HFFc6 (cell line): ENCODE data around the gene MAGI1. TPM values are rescaled to one million over a fixed set of nuclear protein-coding genes. Genes with fewer than 3 reads are reported as not detected.

Experiments
- DNase-seq: peaks from one replicate; pipeline ENCODE4 v3.0.0-alpha.2; 2018
- H3K27ac Mint-ChIP-seq: 2 replicates; pipeline ENCODE4 v1.8.0; 2020; ENCODE audit warnings: mild to moderate bottlenecking, mixed read lengths
- H3K27me3 Mint-ChIP-seq: 2 replicates; pipeline ENCODE4 v1.8.0; 2021; ENCODE audit warnings: mild to moderate bottlenecking, moderate library complexity, mixed read lengths; ENCODE audit not compliant: insufficient read depth
- H3K36me3 Mint-ChIP-seq: 2 replicates; pipeline ENCODE4 v1.8.0; 2021; ENCODE audit warnings: low read depth, mixed read lengths
- H3K4me1 Mint-ChIP-seq: 2 replicates; pipeline ENCODE4 v1.8.0; 2020; ENCODE audit warnings: low read depth, mixed read lengths
- H3K4me3 Mint-ChIP-seq: 2 replicates; pipeline ENCODE4 v1.8.0; 2020; ENCODE audit warnings: mild to moderate bottlenecking, moderate library complexity, mixed read lengths
- H3K9me3 Mint-ChIP-seq: 2 replicates; pipeline ENCODE4 v1.8.0; 2020; ENCODE audit warnings: mild to moderate bottlenecking, mixed read lengths
- total RNA-seq, 6 experiments: library from RNA; stranded (reverse); fragmentation: NEBNext Ultra II Directional; extraction: Animal tissue kit (Norgen Biotek cat#: 25700); gene quantifications; 2 replicates in 1 of 6; 3 replicates in 5 of 6; pipeline ENCODE4 v1.2.3, GENCODE V29; 2021
- TF ChIP-seq, protein P1 (sequence below): fragments of 200-600 bp; sonication (generic); IDR thresholded peaks from 2 replicates; pipeline ENCODE4 v1.5.0; 2021; ENCODE audit warnings: antibody characterized with exemption, mild to moderate bottlenecking

Gene MAGI1
- total RNA-seq, 6 experiments from 2014 or later, result 21.1 to 30.5 (median 22.4) TPM

GRCh38 chr3:65664446-65664845, 374.3 kb downstream of the MAGI1 start:
- no peak for DNase-seq
- H3K27ac Mint-ChIP-seq, result no peak overlapping the region
- no peaks in the 10 kb centered on the region for H3K9me3 Mint-ChIP-seq
- TF ChIP-seq, protein P1, sequence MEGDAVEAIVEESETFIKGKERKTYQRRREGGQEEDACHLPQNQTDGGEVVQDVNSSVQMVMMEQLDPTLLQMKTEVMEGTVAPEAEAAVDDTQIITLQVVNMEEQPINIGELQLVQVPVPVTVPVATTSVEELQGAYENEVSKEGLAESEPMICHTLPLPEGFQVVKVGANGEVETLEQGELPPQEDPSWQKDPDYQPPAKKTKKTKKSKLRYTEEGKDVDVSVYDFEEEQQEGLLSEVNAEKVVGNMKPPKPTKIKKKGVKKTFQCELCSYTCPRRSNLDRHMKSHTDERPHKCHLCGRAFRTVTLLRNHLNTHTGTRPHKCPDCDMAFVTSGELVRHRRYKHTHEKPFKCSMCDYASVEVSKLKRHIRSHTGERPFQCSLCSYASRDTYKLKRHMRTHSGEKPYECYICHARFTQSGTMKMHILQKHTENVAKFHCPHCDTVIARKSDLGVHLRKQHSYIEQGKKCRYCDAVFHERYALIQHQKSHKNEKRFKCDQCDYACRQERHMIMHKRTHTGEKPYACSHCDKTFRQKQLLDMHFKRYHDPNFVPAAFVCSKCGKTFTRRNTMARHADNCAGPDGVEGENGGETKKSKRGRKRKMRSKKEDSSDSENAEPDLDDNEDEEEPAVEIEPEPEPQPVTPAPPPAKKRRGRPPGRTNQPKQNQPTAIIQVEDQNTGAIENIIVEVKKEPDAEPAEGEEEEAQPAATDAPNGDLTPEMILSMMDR, result no peak
- no peak overlapping the region for H3K4me3 Mint-ChIP-seq
- H3K36me3 Mint-ChIP-seq, result no peaks in the 10 kb centered on the region
- H3K4me1 Mint-ChIP-seq, result peaks cover 34% of the 10 kb centered on the region
- H3K27me3 Mint-ChIP-seq, result peaks cover 3% of the 10 kb centered on the region; the same call in 1 of the 2 replicates

GRCh38 chr3:65662095-65662494, 376.6 kb downstream of the MAGI1 start:
- H3K27ac Mint-ChIP-seq, result no peak overlapping the region
- TF ChIP-seq, protein P1, result no peak

DNA sequence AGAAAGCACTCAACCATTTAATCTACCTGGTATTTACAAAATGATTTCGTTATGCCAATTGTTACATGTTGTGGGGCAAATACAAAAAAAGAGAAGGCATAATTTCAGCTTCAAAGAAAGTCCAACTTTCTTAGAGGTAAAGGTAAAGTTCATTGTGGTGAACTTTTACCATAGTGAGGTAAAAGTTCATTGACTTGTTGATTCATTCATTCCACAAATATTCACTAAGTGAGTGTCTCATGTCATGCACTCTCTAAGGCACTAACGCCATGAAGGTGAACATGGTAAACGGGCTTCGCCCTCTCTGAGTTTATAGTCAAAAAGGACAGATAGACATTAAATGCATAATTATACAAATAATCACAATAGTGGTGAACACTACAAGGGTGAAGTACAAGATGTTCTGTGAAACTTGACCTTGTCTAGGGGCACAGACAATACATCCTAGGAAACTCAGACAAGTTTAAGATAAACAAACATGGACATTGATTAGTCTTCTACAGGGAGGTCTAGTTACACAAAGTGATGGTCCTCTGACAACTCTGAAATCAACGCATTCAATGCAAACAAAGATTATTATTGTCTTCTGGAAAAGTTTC, 378.6 kb downstream of the MAGI1 start:
- DNase-seq, result no peak
- TF ChIP-seq, protein P1, result no peak
- H3K27me3 Mint-ChIP-seq, result no peaks in the 10 kb centered on the region; the same call in 1 of the 2 replicates
- H3K27ac Mint-ChIP-seq, result no peak overlapping the region
- H3K4me1 Mint-ChIP-seq, result peaks cover 11% of the 10 kb centered on the region
- H3K4me3 Mint-ChIP-seq, result no peak overlapping the region
- peaks cover 5% of the 10 kb centered on the region; the same call in 1 of the 2 replicates for H3K36me3 Mint-ChIP-seq
- H3K9me3 Mint-ChIP-seq, result no peaks in the 10 kb centered on the region

More at GRCh38 chr3:65662095-65662494, 376.6 kb downstream of the MAGI1 start:
- Mint-ChIP-seq H3K4me1 (peaks cover 29% of the 10 kb centered on the region), H3K9me3 (no peaks in the 10 kb centered on the region), H3K27me3 (peaks cover 3% of the 10 kb centered on the region; the same call in 1 of the 2 replicates), H3K36me3 (no peaks in the 10 kb centered on the region), H3K4me3 (no peak overlapping the region)
- no peak for DNase-seq

DNA sequence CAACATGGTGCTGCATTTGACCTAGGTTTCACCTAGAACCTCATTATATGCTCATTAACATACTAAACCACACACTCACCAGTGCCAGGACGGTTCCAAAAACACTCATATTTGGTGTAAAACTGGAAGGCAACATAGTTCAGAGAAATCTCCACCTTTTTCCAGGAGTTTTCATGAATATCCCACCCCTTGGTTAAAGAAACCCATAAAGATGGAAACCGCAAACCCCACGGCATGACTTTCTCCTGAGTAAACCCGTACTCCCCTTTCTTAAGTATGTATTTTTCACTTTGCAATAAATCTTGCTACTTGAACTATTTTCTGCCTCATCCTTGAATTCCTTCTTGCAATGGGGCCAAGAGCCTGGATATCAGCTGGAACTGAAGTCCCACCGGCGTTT, 379.3 kb downstream of the MAGI1 start:
- Mint-ChIP-seq H3K4me3 (no peak overlapping the region), H3K4me1 (peaks cover 6% of the 10 kb centered on the region), H3K9me3 (no peaks in the 10 kb centered on the region), H3K36me3 (peaks cover 9% of the 10 kb centered on the region; the same call in 1 of the 2 replicates), H3K27ac (no peak overlapping the region), H3K27me3 (no peaks in the 10 kb centered on the region; the same call in 1 of the 2 replicates)
- DNase-seq, result no peak
- TF ChIP-seq, protein P1, result no peak

DNA sequence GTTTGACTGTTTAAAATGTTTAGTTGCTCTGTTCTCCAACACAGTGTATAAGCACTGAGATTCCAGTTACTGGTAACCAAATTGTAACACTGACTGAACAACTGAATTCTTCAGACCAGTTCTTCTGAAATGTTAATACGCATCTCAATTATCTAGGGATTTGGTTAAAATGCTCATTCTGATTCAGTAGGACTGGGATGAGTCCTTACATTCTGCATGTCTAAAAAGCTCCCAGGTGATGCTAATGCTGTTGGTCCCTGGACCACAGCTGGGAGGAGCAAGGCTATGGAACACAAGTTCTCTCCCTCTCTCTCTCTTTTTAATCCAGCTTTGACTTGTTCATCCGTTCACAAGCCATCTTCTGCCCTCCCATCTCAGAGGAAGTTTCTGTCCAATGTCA, 380.3 kb downstream of the MAGI1 start:
- H3K9me3 Mint-ChIP-seq, result no peaks in the 10 kb centered on the region
- H3K4me1 Mint-ChIP-seq, result peaks cover 6% of the 10 kb centered on the region
- peaks cover 9% of the 10 kb centered on the region; the same call in 1 of the 2 replicates for H3K36me3 Mint-ChIP-seq
- no peaks in the 10 kb centered on the region; the same call in 1 of the 2 replicates for H3K27me3 Mint-ChIP-seq
- no peak overlapping the region for H3K27ac Mint-ChIP-seq
- TF ChIP-seq, protein P1, result no peak
- no peak overlapping the region for H3K4me3 Mint-ChIP-seq
- no peak for DNase-seq
